PFSK-1 (cell line): ENCODE data around the gene CTSL.
A peak's percentile ranks its signal among the peaks of the same experiment; 100 is the strongest.

Experiments
- FOXP2 ChIP-seq: optimal IDR thresholded peaks from 2 replicates; pipeline ENCODE3; 2011; ENCODE audit warnings: borderline replicate concordance, control low read depth, inconsistent platforms; ENCODE audit not compliant: insufficient read depth; ENCODE audit errors: extremely low read length, extremely low read depth
- POLR2AphosphoS5 ChIP-seq: IDR thresholded peaks from 2 replicates; pipeline ENCODE4 v1.6.1; 2012; ENCODE audit warnings: low read depth, mild to moderate bottlenecking, control low read depth, low read length, moderate library complexity
- SIN3A ChIP-seq: IDR thresholded peaks from 2 replicates; pipeline ENCODE4 v1.6.1; 2012; ENCODE audit warnings: mild to moderate bottlenecking, low read length, moderate library complexity, borderline replicate concordance; ENCODE audit not compliant: insufficient read depth
- TAF1 ChIP-seq: IDR thresholded peaks from 2 replicates; pipeline ENCODE4 v1.6.1; 2012; ENCODE audit warnings: low read length, control low read depth, borderline replicate concordance; ENCODE audit not compliant: insufficient read depth
- TF ChIP-seq, protein P1 (sequence below), 2 experiments: IDR thresholded peaks; 2 replicates each; pipeline versions ENCODE4 v1.6.1 to v1.8.0; 2011 to 2012; ENCODE audit warnings: low read depth in 2 of 2, low read length in 2 of 2, control low read depth in 1 of 2, inconsistent platforms in 1 of 2, mild to moderate bottlenecking in 1 of 2, moderate library complexity in 1 of 2; ENCODE audit not compliant: insufficient read depth in 1 of 2

The CTSL gene

GRCh38 chr9:87708986-87709728 is 16.8 kb upstream of the CTSL start:
- TF ChIP-seq, protein P1, sequence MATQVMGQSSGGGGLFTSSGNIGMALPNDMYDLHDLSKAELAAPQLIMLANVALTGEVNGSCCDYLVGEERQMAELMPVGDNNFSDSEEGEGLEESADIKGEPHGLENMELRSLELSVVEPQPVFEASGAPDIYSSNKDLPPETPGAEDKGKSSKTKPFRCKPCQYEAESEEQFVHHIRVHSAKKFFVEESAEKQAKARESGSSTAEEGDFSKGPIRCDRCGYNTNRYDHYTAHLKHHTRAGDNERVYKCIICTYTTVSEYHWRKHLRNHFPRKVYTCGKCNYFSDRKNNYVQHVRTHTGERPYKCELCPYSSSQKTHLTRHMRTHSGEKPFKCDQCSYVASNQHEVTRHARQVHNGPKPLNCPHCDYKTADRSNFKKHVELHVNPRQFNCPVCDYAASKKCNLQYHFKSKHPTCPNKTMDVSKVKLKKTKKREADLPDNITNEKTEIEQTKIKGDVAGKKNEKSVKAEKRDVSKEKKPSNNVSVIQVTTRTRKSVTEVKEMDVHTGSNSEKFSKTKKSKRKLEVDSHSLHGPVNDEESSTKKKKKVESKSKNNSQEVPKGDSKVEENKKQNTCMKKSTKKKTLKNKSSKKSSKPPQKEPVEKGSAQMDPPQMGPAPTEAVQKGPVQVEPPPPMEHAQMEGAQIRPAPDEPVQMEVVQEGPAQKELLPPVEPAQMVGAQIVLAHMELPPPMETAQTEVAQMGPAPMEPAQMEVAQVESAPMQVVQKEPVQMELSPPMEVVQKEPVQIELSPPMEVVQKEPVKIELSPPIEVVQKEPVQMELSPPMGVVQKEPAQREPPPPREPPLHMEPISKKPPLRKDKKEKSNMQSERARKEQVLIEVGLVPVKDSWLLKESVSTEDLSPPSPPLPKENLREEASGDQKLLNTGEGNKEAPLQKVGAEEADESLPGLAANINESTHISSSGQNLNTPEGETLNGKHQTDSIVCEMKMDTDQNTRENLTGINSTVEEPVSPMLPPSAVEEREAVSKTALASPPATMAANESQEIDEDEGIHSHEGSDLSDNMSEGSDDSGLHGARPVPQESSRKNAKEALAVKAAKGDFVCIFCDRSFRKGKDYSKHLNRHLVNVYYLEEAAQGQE (IDR thresholded peaks at IDR 0.05; ENCODE audit: insufficient read depth in 1 of 2, low read depth in 2 of 2, low read length in 2 of 2): no peak
- TF ChIP-seq FOXP2 (no peak), POLR2AphosphoS5 (no peak), TAF1 (no peak), SIN3A (no peak)

DNA sequence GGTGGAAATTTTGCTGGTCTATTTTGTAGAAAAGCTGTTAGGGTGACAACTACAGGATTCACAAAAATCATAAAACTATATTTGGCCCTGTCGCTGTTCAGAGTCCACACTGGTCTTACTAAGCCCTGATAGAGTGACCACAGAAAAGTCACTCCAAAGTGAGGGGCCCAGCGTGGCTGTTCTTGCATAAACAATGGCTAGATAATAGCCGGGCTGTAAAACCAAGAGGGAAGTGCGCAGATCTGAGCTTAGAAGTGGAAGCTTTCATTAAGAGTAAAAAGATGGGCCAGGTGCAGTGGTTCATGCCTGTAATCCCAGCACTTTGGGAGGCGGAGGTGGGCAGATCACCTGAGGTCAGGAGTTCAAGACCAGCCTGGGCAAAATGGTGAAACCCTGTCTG is 15.5 kb upstream of the CTSL start:
- TF ChIP-seq FOXP2 (no peak), TAF1 (no peak), SIN3A (no peak)

DNA sequence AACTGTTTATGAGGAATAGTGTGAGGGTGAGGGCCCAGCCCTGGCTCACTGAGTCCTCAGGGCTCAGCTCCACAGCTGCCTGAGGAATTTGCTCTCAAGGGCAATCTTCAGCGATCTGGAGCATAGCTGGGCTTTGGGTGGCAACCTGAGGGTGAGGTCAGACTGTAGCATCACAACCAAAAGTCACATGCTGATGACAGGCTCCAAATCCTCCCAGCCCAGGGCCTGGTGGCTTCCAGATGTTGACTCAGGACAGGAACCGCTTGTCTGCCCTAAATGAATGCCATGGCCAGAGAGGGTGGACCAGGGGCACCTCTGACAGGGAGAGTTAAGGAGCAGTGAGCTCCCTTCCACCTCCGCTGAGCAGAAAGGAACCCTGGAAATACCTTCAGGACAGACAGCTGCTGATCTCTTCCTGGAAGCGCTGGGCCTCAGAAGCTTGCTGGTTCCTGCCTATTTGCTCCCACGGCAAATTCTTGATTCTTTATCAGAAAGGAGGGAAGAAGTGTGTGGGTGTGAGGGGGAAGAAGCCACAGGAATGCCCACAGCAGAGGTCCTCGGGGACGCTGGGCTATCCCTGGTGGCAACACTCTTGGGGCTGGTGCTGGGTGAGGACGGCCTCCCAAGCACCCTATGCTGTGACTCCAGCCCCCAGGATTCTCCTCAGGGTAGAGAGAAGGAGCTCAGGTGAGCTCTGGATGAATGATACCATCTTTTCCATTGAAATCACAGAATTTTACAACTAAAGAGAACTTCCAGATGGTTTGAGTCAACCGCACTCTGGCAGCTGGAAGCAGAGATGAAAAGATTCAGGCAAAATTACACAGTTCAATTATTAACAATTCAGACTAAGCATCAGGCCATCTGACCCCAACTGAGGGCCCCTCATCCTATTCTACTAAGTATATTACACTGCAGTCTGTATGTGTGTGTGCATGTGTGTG is 13.8 kb upstream of the CTSL start:
- TF ChIP-seq TAF1 (no peak), SIN3A (no peak), POLR2AphosphoS5 (no peak), FOXP2 (no peak)
- TF ChIP-seq, protein P1 (IDR thresholded peaks at IDR 0.05; ENCODE audit: insufficient read depth in 1 of 2, low read depth in 2 of 2, low read length in 2 of 2): no peak

GRCh38 chr9:87712801-87713277 is 13.1 kb upstream of the CTSL start:
- TF ChIP-seq, protein P1 (IDR thresholded peaks at IDR 0.05; ENCODE audit: insufficient read depth in 1 of 2, low read depth in 2 of 2, low read length in 2 of 2): no peak
- TF ChIP-seq POLR2AphosphoS5 (no peak), SIN3A (no peak), FOXP2 (no peak), TAF1 (no peak)

DNA sequence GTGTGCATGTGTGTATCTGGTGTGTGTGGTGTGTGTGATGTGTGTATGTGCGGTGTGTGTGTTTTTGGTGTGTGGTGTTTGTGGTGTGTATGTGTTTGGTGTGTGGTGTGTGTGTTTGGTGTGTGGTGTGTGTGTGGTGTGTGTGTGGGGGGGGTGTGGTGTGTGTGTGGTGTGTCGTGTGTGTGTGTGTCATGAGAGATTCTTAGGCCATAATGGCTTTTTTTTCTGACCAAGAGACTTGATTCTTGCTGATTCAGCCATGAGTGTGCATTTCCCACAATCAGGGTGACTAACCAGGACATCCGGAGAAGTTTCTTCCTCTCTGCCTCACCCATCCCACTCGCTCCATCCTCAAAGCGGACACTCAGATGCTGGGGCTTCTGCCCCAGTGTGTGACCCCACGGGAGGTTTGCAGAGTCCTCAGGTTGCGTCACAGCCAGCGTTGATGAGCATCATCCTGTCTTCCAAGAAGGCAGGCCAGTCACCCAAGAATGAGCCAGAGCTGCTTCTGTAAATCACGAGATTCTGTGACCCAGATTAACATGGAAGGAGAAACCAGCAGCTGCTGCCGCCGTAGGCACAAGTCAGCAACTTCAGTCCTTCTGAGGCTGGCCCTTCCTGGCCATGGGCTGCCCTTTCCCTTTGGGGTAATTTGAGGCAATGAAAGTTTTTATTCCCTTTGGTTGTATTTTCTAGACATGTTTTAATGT is 12.5 kb upstream of the CTSL start:
- no peak for TF ChIP-seq POLR2AphosphoS5
- TF ChIP-seq, protein P1 (IDR thresholded peaks at IDR 0.05; ENCODE audit: insufficient read depth in 1 of 2, low read depth in 2 of 2, low read length in 2 of 2): 0 out of 4 replicates have a peak, but pooled peaks of 1 of the 2 experiments have one; percentile 9
